ENCODE data around the gene TMEM164.

TMEM164 gene

GRCh38 chrX:110215411-110215810 lies 212.5 kb downstream of the TMEM164 start:
- no peak for DNase-seq

DNA sequence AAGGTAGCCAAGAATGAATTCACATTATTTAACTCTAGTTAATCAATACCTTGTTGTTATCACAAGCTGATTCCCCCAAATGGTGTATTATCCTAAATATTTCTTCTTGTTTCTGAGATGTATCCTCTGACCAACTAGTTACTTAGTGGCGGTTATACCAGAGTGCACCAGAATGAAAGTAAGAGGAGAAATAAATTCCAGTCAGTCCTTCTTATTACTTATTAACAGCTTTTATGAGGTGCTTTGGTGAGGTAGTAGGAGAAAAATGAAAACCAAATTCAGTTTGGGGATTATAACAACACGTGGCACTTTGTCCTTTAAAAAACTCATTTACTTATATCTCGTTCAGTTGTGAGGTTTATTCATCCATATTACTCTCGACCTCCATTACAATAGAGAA lies 213.1 kb downstream of the TMEM164 start:
- DNase-seq, result no peak

DNA sequence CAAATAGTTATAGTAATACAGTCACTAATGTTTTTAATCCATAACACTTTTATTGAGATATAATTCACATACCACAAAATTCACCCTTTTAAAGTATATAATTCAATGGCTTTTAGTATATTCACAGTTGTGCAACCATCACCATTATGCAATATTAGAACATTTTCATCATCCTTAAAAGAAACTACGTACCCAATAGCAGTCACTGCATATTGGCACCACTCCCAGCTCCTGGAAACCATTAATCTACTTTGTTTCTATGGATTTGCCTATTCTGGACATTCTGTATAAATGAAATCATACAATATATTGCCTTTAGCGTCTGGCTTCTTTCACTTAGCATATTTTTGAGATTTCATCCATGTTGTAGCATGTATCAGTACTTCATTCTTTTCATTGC lies 215.7 kb downstream of the TMEM164 start:
- no peak for DNase-seq

- DNase-seq, result no peak
Observed at GRCh38 chrX:110219920-110220319, 217.0 kb downstream of the TMEM164 start.

GRCh38 chrX:110222497-110223257 lies 219.8 kb downstream of the TMEM164 start:
- no peak for DNase-seq

- no peak for DNase-seq
Observed at GRCh38 chrX:110224926-110225617, 222.2 kb downstream of the TMEM164 start.

- no peak for DNase-seq
Observed at GRCh38 chrX:110226931-110227330, 224.0 kb downstream of the TMEM164 start.
